H54 (cell line): ENCODE data around the gene CEP131.

Experiments
- DNase-seq: peaks from one replicate; pipeline ENCODE4 v3.0.0; 2011; ENCODE audit warnings: low spot score, mixed read lengths; ENCODE audit not compliant: insufficient read length
- FAIRE-seq: peaks from 3 replicates; lab custom pipeline; 2011; peaks lifted over from hg19 to GRCh38; lab: Jason Lieb, UNC
- POLR2A ChIP-seq: IDR thresholded peaks from 2 replicates; pipeline ENCODE4 v1.6.1; 2011; ENCODE audit warnings: low read depth, mild to moderate bottlenecking, low read length

The CEP131 gene

GRCh38 chr17:81238815-81239713, 16.3 kb upstream of the CEP131 start, which contains the start of the genes NDUFAF8 and TEPSIN:
Gene NDUFAF8, plus strand, starts transcription at chr17:81239318. Its CDS starts 46 bp downstream, at chr17:81239364.
Gene TEPSIN, minus strand, starts transcription at chr17:81239055. Its CDS starts 22 bp downstream, at chr17:81239033.
- no peak for FAIRE-seq
- TF ChIP-seq POLR2A: peak; percentile 61
- DNase-seq: peak; percentile 100

GRCh38 chr17:81238490-81238814, 15.7 kb upstream of the CEP131 start:
- FAIRE-seq: no peak
- DNase-seq: no peak
- no peak for TF ChIP-seq POLR2A

- FAIRE-seq: no peak
- TF ChIP-seq POLR2A: no peak
- no peak for DNase-seq
These were observed 15.1 kb upstream of the CEP131 start for GRCh38 chr17:81237591-81238489.

- FAIRE-seq (no peak), DNase-seq (no peak)
- TF ChIP-seq POLR2A: no peak
These were observed 14.0 kb upstream of the CEP131 start for GRCh38 chr17:81236784-81237183.

GRCh38 chr17:81235822-81236740, 13.3 kb upstream of the CEP131 start:
- TF ChIP-seq POLR2A: no peak

GRCh38 chr17:81234940-81235821, 12.4 kb upstream of the CEP131 start:
- FAIRE-seq (no peak), DNase-seq (no peak)
- TF ChIP-seq POLR2A: no peak

More at GRCh38 chr17:81235822-81236740, 13.3 kb upstream of the CEP131 start:
- FAIRE-seq (no peak), DNase-seq (no peak)

GRCh38 chr17:81234506-81234855, 11.7 kb upstream of the CEP131 start:
- FAIRE-seq (no peak), DNase-seq (no peak)
- TF ChIP-seq POLR2A: no peak

- no peak for DNase-seq
These were observed 11.2 kb upstream of the CEP131 start for GRCh38 chr17:81233811-81234505.

GRCh38 chr17:81233316-81233715, 10.6 kb upstream of the CEP131 start:
- DNase-seq: no peak
- TF ChIP-seq POLR2A: no peak
- no peak for FAIRE-seq

More at GRCh38 chr17:81233811-81234505, 11.2 kb upstream of the CEP131 start:
- no peak for FAIRE-seq
- TF ChIP-seq POLR2A: no peak

GRCh38 chr17:81232616-81233241, 10.0 kb upstream of the CEP131 start:
- DNase-seq (no peak), FAIRE-seq (no peak)
- no peak for TF ChIP-seq POLR2A
